Stimulated activated CD8-positive, alpha-beta memory T cell treated with anti-CD3 and anti-CD28 coated beads, Interleukin-7, amount 100 ng/mL, for 1 hour (primary cell): ENCODE measurements around the gene CDT1.

ENCODE experiments used
- DNase-seq, 2 donors: peaks; one replicate each; pipeline ENCODE4 v3.0.0-alpha.2; 2020; ENCODE audit warnings: low read depth in 2 of 2

The CDT1 gene

GRCh38 chr16:88836791-88837190, 33.2 kb downstream of the CDT1 start:
- DNase-seq: no peak

- DNase-seq: no peak
These were observed 34.2 kb downstream of the CDT1 start for GRCh38 chr16:88837806-88838205.

GRCh38 chr16:88838566-88838965, 35.0 kb downstream of the CDT1 start:
- no peak for DNase-seq

- no peak for DNase-seq
These were observed 35.5 kb downstream of the CDT1 start for GRCh38 chr16:88839026-88839529.

- DNase-seq: no peak
These were observed 36.4 kb downstream of the CDT1 start for GRCh38 chr16:88839745-88840599.

GRCh38 chr16:88840600-88841215, 37.1 kb downstream of the CDT1 start:
- no peak for DNase-seq

- no peak for DNase-seq
These were observed 38.1 kb downstream of the CDT1 start for GRCh38 chr16:88841521-88842307.

GRCh38 chr16:88842308-88842756, 38.7 kb downstream of the CDT1 start:
- DNase-seq: no peak

GRCh38 chr16:88842806-88843205, 39.2 kb downstream of the CDT1 start:
- no peak for DNase-seq

- DNase-seq: no peak
These were observed 39.7 kb downstream of the CDT1 start for GRCh38 chr16:88843256-88843655.

- DNase-seq: no peak
These were observed 40.9 kb downstream of the CDT1 start for GRCh38 chr16:88844419-88845036.

- DNase-seq: no peak
These were observed 42.5 kb downstream of the CDT1 start for GRCh38 chr16:88846088-88846487.

GRCh38 chr16:88847654-88848053, 44.1 kb downstream of the CDT1 start:
- DNase-seq: no peak

GRCh38 chr16:88848557-88848956, 45.0 kb downstream of the CDT1 start:
- no peak for DNase-seq

GRCh38 chr16:88850531-88851199, 47.1 kb downstream of the CDT1 start:
- DNase-seq: no peak

- no peak for DNase-seq
These were observed 48.0 kb downstream of the CDT1 start for GRCh38 chr16:88851616-88852015.

- no peak for DNase-seq
These were observed 49.8 kb downstream of the CDT1 start for GRCh38 chr16:88853325-88853941.

GRCh38 chr16:88854306-88855111, 50.9 kb downstream of the CDT1 start:
- no peak for DNase-seq

- no peak for DNase-seq
These were observed 51.6 kb downstream of the CDT1 start for GRCh38 chr16:88855176-88855575.

GRCh38 chr16:88855736-88856121, 52.1 kb downstream of the CDT1 start:
- no peak for DNase-seq
